SK-N-SH (cell line): ENCODE results near the gene ZFP2. TPM values are rescaled to one million over a fixed set of nuclear protein-coding genes. Genes with fewer than 3 reads are reported as not detected.

Experiments used
- CTCF ChIA-PET: fragments of 300-600, 350-600 bp; formaldehyde crosslinking; extraction: SDS; loops from one replicate; lab custom pipeline; 2021; lab: Yijun Ruan, JAX
- POLR2A ChIA-PET: fragments of 350-600 bp; sonication (Branson Sonifier 250); formaldehyde crosslinking; extraction: SDS; loops from one replicate; lab custom pipeline; 2020; ENCODE audit warnings: antibody characterized with exemption, inconsistent platforms; lab: Yijun Ruan, JAX
- DNase-seq: peaks from one replicate; pipeline ENCODE4 v3.0.0; 2012
- H2AFZ ChIP-seq: fragments of 200-600 bp; sonication (generic); 2 replicates; pipeline ENCODE4 v1.8.1; 2016; ENCODE audit warnings: antibody characterized with exemption, mild to moderate bottlenecking, low read depth
- H3F3A ChIP-seq: fragments of 200-600 bp; sonication (generic); replicated peaks from 2 replicates; pipeline ENCODE3; 2016; ENCODE audit warnings: antibody characterized with exemption, mild to moderate bottlenecking; ENCODE audit not compliant: insufficient read depth
- H3K27ac ChIP-seq, 2 experiments: fragments of 200-500 bp in 1 of 2; fragments of 200-600 bp in 1 of 2; sonication (Bioruptor generic) in 1 of 2; sonication (generic), shearing (Covaris generic) in 1 of 2; 2 replicates each; pipeline versions ENCODE4 v1.5.1 to v1.6.1; 2014 to 2016; ENCODE audit warnings: low read depth in 2 of 2, inconsistent platforms in 1 of 2, low read length in 1 of 2, mild to moderate bottlenecking in 1 of 2, mixed read lengths in 1 of 2
- H3K27me3 ChIP-seq: fragments of 200-600 bp; sonication (generic), shearing (Covaris generic); 2 replicates; pipeline ENCODE4 v1.6.1; 2016; ENCODE audit warnings: mixed run types; ENCODE audit not compliant: insufficient read depth
- H3K36me3 ChIP-seq, 2 experiments: fragments of 200-500 bp in 1 of 2; fragments of 200-600 bp in 1 of 2; sonication (Bioruptor generic) in 1 of 2; sonication (generic) in 1 of 2; replicated peaks in 1 of 2; 2 replicates each; pipeline versions ENCODE3 to v1.5.1; 2014 to 2016; ENCODE audit warnings: low read length in 1 of 2, mild to moderate bottlenecking in 1 of 2; ENCODE audit not compliant: insufficient read depth in 2 of 2, control insufficient read depth in 1 of 2
- H3K4me1 ChIP-seq, 2 experiments: fragments of 200-500 bp in 1 of 2; fragments of 200-600 bp in 1 of 2; sonication (Bioruptor generic) in 1 of 2; sonication (generic), shearing (Covaris generic) in 1 of 2; 2 replicates each; pipeline versions ENCODE4 v1.5.1 to v1.6.1; 2014 to 2016; ENCODE audit warnings: low read depth in 1 of 2, low read length in 1 of 2, mixed run types in 1 of 2; ENCODE audit not compliant: insufficient read depth in 2 of 2, control insufficient read depth in 1 of 2
- H3K4me2 ChIP-seq: fragments of 200-600 bp; sonication (generic), shearing (Covaris generic); 2 replicates; pipeline ENCODE4 v1.6.1; 2017; ENCODE audit warnings: mixed run types
- H3K4me3 ChIP-seq, 2 experiments: fragments of 200-500 bp in 1 of 2; fragments of 200-600 bp in 1 of 2; sonication (Bioruptor generic) in 1 of 2; sonication (generic), shearing (Covaris generic) in 1 of 2; 2 replicates each; pipeline versions ENCODE4 v1.5.1 to v1.8.1; 2014 to 2016; ENCODE audit warnings: low read depth in 2 of 2, inconsistent platforms in 1 of 2, low read length in 1 of 2, mild to moderate bottlenecking in 1 of 2, mixed read lengths in 1 of 2, moderate library complexity in 1 of 2
- H3K79me2 ChIP-seq: fragments of 200-600 bp; sonication (generic); 2 replicates; pipeline ENCODE4 v1.8.1; 2017; ENCODE audit warnings: mild to moderate bottlenecking; ENCODE audit not compliant: insufficient read depth
- H3K9ac ChIP-seq: fragments of 200-600 bp; sonication (generic); 2 replicates; pipeline ENCODE4 v1.6.1; 2017; ENCODE audit warnings: mixed run types
- H3K9me2 ChIP-seq: fragments of 200-600 bp; sonication (generic); 2 replicates; pipeline ENCODE4 v1.6.1; 2017; ENCODE audit warnings: mixed run types
- H3K9me3 ChIP-seq: fragments of 200-600 bp; sonication (generic); 2 replicates; pipeline ENCODE4 v1.6.1; 2017; ENCODE audit warnings: mixed run types, mild to moderate bottlenecking, moderate library complexity
- H4K20me1 ChIP-seq: fragments of 200-600 bp; sonication (generic); 2 replicates; pipeline ENCODE4 v1.6.1; 2017; ENCODE audit warnings: mild to moderate bottlenecking, mixed run types; ENCODE audit not compliant: insufficient read depth
- ELF1 ChIP-seq: IDR thresholded peaks from 2 replicates; pipeline ENCODE4 v1.4.0; 2012
- EZH2phosphoT487 ChIP-seq: fragments of 200-600 bp; sonication (generic); IDR thresholded peaks from 2 replicates; pipeline ENCODE4 v1.6.1; 2017; ENCODE audit warnings: low read depth, mixed run types, mild to moderate bottlenecking, antibody characterized with exemption, moderate library complexity, borderline replicate concordance
- FOXJ3 ChIP-seq: sonication (generic); formaldehyde crosslinking; IDR thresholded peaks from 2 replicates; pipeline ENCODE4 v1.5.1; 2020; ENCODE audit warnings: mild to moderate bottlenecking, missing genetic modification reagents
- FOXM1 ChIP-seq: IDR thresholded peaks from 2 replicates; pipeline ENCODE4 v1.4.0; 2012; ENCODE audit warnings: low read depth, mild to moderate bottlenecking
- JUND ChIP-seq: IDR thresholded peaks from 2 replicates; pipeline ENCODE4 v1.4.0; 2012
- NFIC ChIP-seq: IDR thresholded peaks from 2 replicates; pipeline ENCODE4 v1.4.0; 2012; ENCODE audit warnings: borderline replicate concordance
- NRF1 ChIP-seq: IDR thresholded peaks from 2 replicates; pipeline ENCODE4 v1.6.1; 2012; ENCODE audit warnings: low read depth, mild to moderate bottlenecking, low read length
- POLR2AphosphoS5 ChIP-seq: IDR thresholded peaks from 2 replicates; pipeline ENCODE4 v1.6.1; 2012; ENCODE audit warnings: low read depth, low read length
- RAD21 ChIP-seq: IDR thresholded peaks from 2 replicates; pipeline ENCODE4 v1.6.1; 2012; ENCODE audit warnings: mild to moderate bottlenecking, low read length
- SMC3 ChIP-seq: IDR thresholded peaks from 2 replicates; pipeline ENCODE4 v1.6.1; 2012; ENCODE audit warnings: low read depth, low read length, improper control_type of control experiment
- TCF12 ChIP-seq: IDR thresholded peaks from 2 replicates; pipeline ENCODE4 v1.4.0; 2012
- TEAD4 ChIP-seq: IDR thresholded peaks from 2 replicates; pipeline ENCODE4 v1.4.0; 2012; ENCODE audit warnings: mild to moderate bottlenecking, borderline replicate concordance; ENCODE audit not compliant: insufficient read depth
- USF2 ChIP-seq: fragments of 150-350 bp; IDR thresholded peaks from 2 replicates; pipeline ENCODE4 v1.6.1; 2017; ENCODE audit warnings: antibody characterized with exemption, low read length, low read depth, borderline replicate concordance
- WGBS: methylation state at CpG from one replicate; pipeline ENCODE4 v1.1.6; 2017; ENCODE audit warnings: low lambda C conversion rate; 5-methylcytosine and 5-hydroxymethylcytosine counted together
- polyA plus RNA-seq, 3 experiments: library from polyadenylated mRNA; depleted of rRNA; stranded (reverse); fragments of >200 nt; gene quantifications; 2 replicates each; pipeline ENCODE4 v1.2.3, GENCODE V29; 2012
- TF ChIP-seq, protein P1 (sequence below): IDR thresholded peaks from 2 replicates; pipeline ENCODE4; 2012
- TF ChIP-seq, protein P2 (sequence below): fragments of 200-600 bp; sonication (generic); IDR thresholded peaks from 2 replicates; pipeline ENCODE4 v1.6.1; 2017; ENCODE audit warnings: antibody characterized with exemption, mild to moderate bottlenecking, moderate library complexity
- TF ChIP-seq, protein P3 (sequence below): IDR thresholded peaks from 2 replicates; pipeline ENCODE4 v1.4.0; 2012; ENCODE audit warnings: low read depth

ZFP2 gene
- polyA plus RNA-seq, 1 of the 3 experiments (the other 2 are of a cell fraction), result 0.33 TPM

DNA sequence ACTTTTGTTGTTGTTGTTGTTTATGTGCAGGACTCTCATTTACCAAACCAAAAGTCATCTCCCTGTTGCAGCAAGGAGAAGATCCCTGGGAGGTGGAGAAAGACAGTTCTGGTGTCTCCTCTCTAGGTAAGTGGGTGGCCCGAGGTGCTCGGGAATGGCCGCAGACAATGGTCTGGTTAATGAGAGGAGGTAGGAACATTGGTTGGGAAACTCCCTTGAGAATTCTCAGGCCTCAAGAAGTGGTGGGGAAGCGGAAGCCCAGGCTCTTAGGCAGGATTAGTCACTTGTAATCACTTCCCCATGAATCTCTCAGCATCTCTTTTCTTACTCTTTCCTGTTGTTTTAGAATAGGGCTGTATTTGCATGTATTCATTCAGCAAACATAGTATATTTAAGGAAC, 28.8 kb upstream of the ZFP2 start:
- Histone ChIP-seq H3F3A (no peaks in the 10 kb centered on the region), H4K20me1 (no peaks in the 10 kb centered on the region), H3K4me3 (no peak overlapping the region), H3K9ac (no peak overlapping the region), H3K27me3 (no peaks in the 10 kb centered on the region), H3K4me2 (no peak overlapping the region), H3K9me2 (no peaks in the 10 kb centered on the region), H3K9me3 (no peaks in the 10 kb centered on the region), H3K4me1 (no peaks in the 10 kb centered on the region; a peak in 1 of 4 replicates), H3K79me2 (peaks cover 11% of the 10 kb centered on the region; the same call in 1 of the 2 replicates), H3K27ac (no peak overlapping the region), H3K36me3 (peaks cover 50 to 57% of the 10 kb centered on the region in 2 experiments), H2AFZ (no peak overlapping the region)
- ChIA-PET CTCF (no interaction called here), POLR2A (no interaction called here)
- DNase-seq, result no peak
- WGBS, result 86% methylated on average over 4 of the region's 4 CpGs
- TF ChIP-seq, protein P1, sequence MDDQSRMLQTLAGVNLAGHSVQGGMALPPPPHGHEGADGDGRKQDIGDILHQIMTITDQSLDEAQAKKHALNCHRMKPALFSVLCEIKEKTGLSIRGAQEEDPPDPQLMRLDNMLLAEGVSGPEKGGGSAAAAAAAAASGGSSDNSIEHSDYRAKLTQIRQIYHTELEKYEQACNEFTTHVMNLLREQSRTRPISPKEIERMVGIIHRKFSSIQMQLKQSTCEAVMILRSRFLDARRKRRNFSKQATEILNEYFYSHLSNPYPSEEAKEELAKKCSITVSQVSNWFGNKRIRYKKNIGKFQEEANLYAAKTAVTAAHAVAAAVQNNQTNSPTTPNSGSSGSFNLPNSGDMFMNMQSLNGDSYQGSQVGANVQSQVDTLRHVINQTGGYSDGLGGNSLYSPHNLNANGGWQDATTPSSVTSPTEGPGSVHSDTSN, result no peak
- TF ChIP-seq JUND (no peak), FOXM1 (no peak), NRF1 (no peak), TEAD4 (no peak)
- TF ChIP-seq, protein P2, sequence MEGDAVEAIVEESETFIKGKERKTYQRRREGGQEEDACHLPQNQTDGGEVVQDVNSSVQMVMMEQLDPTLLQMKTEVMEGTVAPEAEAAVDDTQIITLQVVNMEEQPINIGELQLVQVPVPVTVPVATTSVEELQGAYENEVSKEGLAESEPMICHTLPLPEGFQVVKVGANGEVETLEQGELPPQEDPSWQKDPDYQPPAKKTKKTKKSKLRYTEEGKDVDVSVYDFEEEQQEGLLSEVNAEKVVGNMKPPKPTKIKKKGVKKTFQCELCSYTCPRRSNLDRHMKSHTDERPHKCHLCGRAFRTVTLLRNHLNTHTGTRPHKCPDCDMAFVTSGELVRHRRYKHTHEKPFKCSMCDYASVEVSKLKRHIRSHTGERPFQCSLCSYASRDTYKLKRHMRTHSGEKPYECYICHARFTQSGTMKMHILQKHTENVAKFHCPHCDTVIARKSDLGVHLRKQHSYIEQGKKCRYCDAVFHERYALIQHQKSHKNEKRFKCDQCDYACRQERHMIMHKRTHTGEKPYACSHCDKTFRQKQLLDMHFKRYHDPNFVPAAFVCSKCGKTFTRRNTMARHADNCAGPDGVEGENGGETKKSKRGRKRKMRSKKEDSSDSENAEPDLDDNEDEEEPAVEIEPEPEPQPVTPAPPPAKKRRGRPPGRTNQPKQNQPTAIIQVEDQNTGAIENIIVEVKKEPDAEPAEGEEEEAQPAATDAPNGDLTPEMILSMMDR, result no peak
- TF ChIP-seq, protein P3, sequence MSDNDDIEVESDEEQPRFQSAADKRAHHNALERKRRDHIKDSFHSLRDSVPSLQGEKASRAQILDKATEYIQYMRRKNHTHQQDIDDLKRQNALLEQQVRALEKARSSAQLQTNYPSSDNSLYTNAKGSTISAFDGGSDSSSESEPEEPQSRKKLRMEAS, result no peak

DNA sequence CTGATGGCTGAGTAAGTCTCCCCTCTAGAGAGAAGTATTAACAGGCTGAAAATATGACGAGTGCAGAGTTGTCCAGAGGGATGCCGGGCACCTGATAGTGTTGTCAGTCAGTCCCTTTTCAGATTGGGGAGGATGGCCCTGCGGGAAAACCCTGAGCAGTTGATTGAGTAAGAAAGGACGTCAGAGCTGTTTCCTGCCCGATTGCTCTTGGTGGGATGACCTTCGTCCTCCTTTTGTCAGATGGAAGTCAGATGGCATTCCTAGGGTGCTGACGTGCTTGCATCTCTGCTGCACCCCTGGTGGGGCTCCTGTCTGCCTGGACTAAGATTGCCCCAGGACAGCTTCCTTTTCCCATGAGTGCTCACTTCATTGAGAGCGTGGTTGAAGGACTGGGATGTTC, 26.1 kb upstream of the ZFP2 start:
- H3K4me2 ChIP-seq, result no peak overlapping the region
- no peak overlapping the region for H3K9ac ChIP-seq
- peaks cover 59 to 61% of the 10 kb centered on the region in 2 experiments for H3K36me3 ChIP-seq
- no peaks in the 10 kb centered on the region for H3F3A ChIP-seq
- H3K27ac ChIP-seq, result no peak overlapping the region
- no peaks in the 10 kb centered on the region for H4K20me1 ChIP-seq
- no peaks in the 10 kb centered on the region for H3K4me1 ChIP-seq
- 97% methylated on average over 6 of the region's 8 CpGs for WGBS
- H3K27me3 ChIP-seq, result no peaks in the 10 kb centered on the region
- DNase-seq, result no peak
- TF ChIP-seq USF2 (no peak), FOXJ3 (no peak), NFIC (no peak), RAD21 (no peak), POLR2AphosphoS5 (no peak), EZH2phosphoT487 (no peak), TCF12 (no peak), ELF1 (no peak), SMC3 (no peak)
- TF ChIP-seq, protein P2, result no peak
- ChIA-PET POLR2A (no interaction called here), CTCF (no interaction called here)
- H2AFZ ChIP-seq, result no peak overlapping the region
- H3K9me3 ChIP-seq, result no peaks in the 10 kb centered on the region; the same call in 1 of the 2 replicates
- H3K4me3 ChIP-seq, result no peak overlapping the region
- H3K79me2 ChIP-seq, result no peaks in the 10 kb centered on the region; the same call in 1 of the 2 replicates
- no peaks in the 10 kb centered on the region for H3K9me2 ChIP-seq
